Gastrocnemius medialis (tissue), 4 donors: ENCODE data around the gene HSPE1. TPM values are rescaled to one million over a fixed set of nuclear protein-coding genes. Genes with fewer than 3 reads are reported as not detected.

Experiments used
- ATAC-seq, 2 donors: fragments of 150-250 bp; one replicate each; pipeline ENCODE4 v1.9.1; 2016
- DNase-seq, 2 donors: peaks; one replicate each; pipeline ENCODE4 v3.0.0-alpha.2; 2019
- H3K27ac ChIP-seq, 4 donors: fragments of 200-600 bp; sonication (generic); 1 replicate in 1 of 4; 2 replicates in 3 of 4; pipeline ENCODE4 v1.5.1; 2016 to 2018; ENCODE audit warnings: mild to moderate bottlenecking in 2 of 4, moderate library complexity in 1 of 4
- H3K27me3 ChIP-seq, 3 donors: fragments of 200-600 bp; sonication (generic) in 2 of 3; 1 replicate in 1 of 3; 2 replicates in 2 of 3; pipeline versions ENCODE4 v1.5.1 to v1.6.0; 2016 to 2019; ENCODE audit warnings: mild to moderate bottlenecking in 1 of 3, moderate library complexity in 1 of 3
- H3K36me3 ChIP-seq, 2 donors: fragments of 200-600 bp; sonication (generic) in 1 of 2; one replicate each; pipeline ENCODE4 v1.5.1; 2017 to 2018
- H3K4me1 ChIP-seq, 2 donors: fragments of 200-600 bp; sonication (generic) in 1 of 2; one replicate each; pipeline ENCODE4 v1.5.1; 2016 to 2017; ENCODE audit warnings: mild to moderate bottlenecking in 2 of 2
- H3K4me3 ChIP-seq, 4 donors: fragments of 200-600 bp; sonication (generic) in 3 of 4; 1 replicate in 1 of 4; 2 replicates in 3 of 4; pipeline ENCODE4 v1.5.1; 2016 to 2019; ENCODE audit warnings: mild to moderate bottlenecking in 2 of 4
- H3K9me3 ChIP-seq, 3 donors: fragments of 200-600 bp; sonication (generic) in 2 of 3; 1 replicate in 1 of 3; 2 replicates in 2 of 3; pipeline ENCODE4 v1.5.1; 2016 to 2019
- CTCF ChIP-seq, 5 experiments: fragments of 450-650 bp in 3 of 5; fragments of 200-600 bp in 2 of 5; sonication (generic) in 2 of 5; IDR thresholded peaks in 4 of 5; conservative IDR thresholded peaks in 1 of 5; 1 replicate in 4 of 5; 2 replicates in 1 of 5; pipeline ENCODE4 v1.5.1; 2016 to 2019; ENCODE audit warnings: antibody characterized with exemption in 5 of 5, mild to moderate bottlenecking in 3 of 5, moderate library complexity in 3 of 5
- POLR2A ChIP-seq, 2 donors: fragments of 450-650 bp; IDR thresholded peaks; one replicate each; pipeline ENCODE4 v1.6.1; 2017; ENCODE audit warnings: antibody characterized with exemption in 2 of 2, mild to moderate bottlenecking in 2 of 2, moderate library complexity in 2 of 2
- in situ Hi-C, 4 donors: fragments of 200-750 bp; cut with MboI; loops; one replicate each; pipeline versions ENCODE4 v1.15.0 to v1.8.0; 2017; ENCODE audit warnings: low sequenced_read_pairs in 4 of 4
- intact Hi-C: fragments of 100-400 bp; cut with DNase I; formaldehyde crosslinking; loops from one replicate; pipeline ENCODE4 v1.15.1; 2023; ENCODE audit warnings: low total_unique reads
- total RNA-seq, 4 donors: library from RNA; depleted of rRNA; stranded (reverse); fragments of >200 nt; gene quantifications; one replicate each; pipeline versions ENCODE4 v1.1.0 to v1.2.3, GENCODE V29; 2016

Gene HSPE1
- total RNA-seq, 4 donors from 2014 or later: 43.2 to 122 (median 88.0) TPM

- no peaks in the 10 kb centered on the region for H3K27me3 ChIP-seq
- peaks cover 16 to 22% of the 10 kb centered on the region in 2 donors for H3K4me1 ChIP-seq
- peak overlapping the region in 2 of 4 donors; percentile 15 to 49 for H3K27ac ChIP-seq
- in situ Hi-C loops: loop anchor here in 1 of 4 donors (10.0 kb wide), 1 partner anchor 50 kb away; the partner anchor contains the start of gene COQ10B
- no peaks in the 10 kb centered on the region for H3K9me3 ChIP-seq
- H3K36me3 ChIP-seq: peaks cover 0 to 27% of the 10 kb centered on the region in 2 donors
- ATAC-seq (no peak), DNase-seq (no peak)
- H3K4me3 ChIP-seq: no peak overlapping the region
- intact Hi-C loops: no loop called here
- no peak for TF ChIP-seq CTCF (IDR thresholded peaks at IDR 0.05 in 4 of 5, conservative IDR thresholded peaks at IDR 0.05 in 1 of 5)
- TF ChIP-seq POLR2A (IDR thresholded peaks at IDR 0.05): no peak
Observed at GRCh38 chr2:197504512-197504911, 4.3 kb downstream of the HSPE1 start.

GRCh38 chr2:197506658-197507057, 6.5 kb downstream of the HSPE1 start:
- no peak for TF ChIP-seq POLR2A (IDR thresholded peaks at IDR 0.05)
- no peak for TF ChIP-seq CTCF (IDR thresholded peaks at IDR 0.05 in 4 of 5, conservative IDR thresholded peaks at IDR 0.05 in 1 of 5)
- no peak overlapping the region for H3K27ac ChIP-seq
- peaks cover 8 to 15% of the 10 kb centered on the region in 2 donors for H3K4me1 ChIP-seq
- in situ Hi-C loops: loop anchor here in 1 of 4 donors (10.0 kb wide), 1 partner anchor 52 kb away; the partner anchor contains the start of gene COQ10B
- H3K27me3 ChIP-seq: no peaks in the 10 kb centered on the region
- no peak for DNase-seq
- H3K9me3 ChIP-seq: no peaks in the 10 kb centered on the region
- no peak for ATAC-seq
- no peak overlapping the region for H3K4me3 ChIP-seq
- peaks cover 0 to 26% of the 10 kb centered on the region in 2 donors for H3K36me3 ChIP-seq
- intact Hi-C loops: no loop called here

GRCh38 chr2:197513915-197514314, 13.7 kb downstream of the HSPE1 start:
- no peaks in the 10 kb centered on the region for H3K27me3 ChIP-seq
- in situ Hi-C loops (loop anchor here in 1 of 4 donors (10.0 kb wide), 2 partner anchors 79 to 191 kb away; partner anchors contain the start of genes MARS2 and SF3B1), intact Hi-C loops (loop anchor here (2.0 kb wide), 1 partner anchor 79 kb away; the partner anchor contains the start of gene SF3B1)
- TF ChIP-seq CTCF (IDR thresholded peaks at IDR 0.05 in 4 of 5, conservative IDR thresholded peaks at IDR 0.05 in 1 of 5) (no peak), POLR2A (IDR thresholded peaks at IDR 0.05) (no peak)
- peak overlapping the region; percentile 93 to 100 (median 95) for H3K27ac ChIP-seq
- no peak for ATAC-seq
- H3K4me1 ChIP-seq: peaks cover 19 to 26% of the 10 kb centered on the region in 2 donors
- H3K4me3 ChIP-seq: no peak overlapping the region
- H3K9me3 ChIP-seq: no peaks in the 10 kb centered on the region
- no peak for DNase-seq
- H3K36me3 ChIP-seq: no peaks in the 10 kb centered on the region

- peak overlapping the region; percentile 70 to 100 (median 86) for H3K4me3 ChIP-seq
- H3K9me3 ChIP-seq: no peaks in the 10 kb centered on the region
- no peak for DNase-seq
- no peaks in the 10 kb centered on the region for H3K27me3 ChIP-seq
- no peak for ATAC-seq
- peaks cover 19 to 26% of the 10 kb centered on the region in 2 donors for H3K4me1 ChIP-seq
- in situ Hi-C loops: loop anchor here in 1 of 4 donors (10.0 kb wide), 2 partner anchors 80 to 190 kb away; partner anchors contain the start of genes MARS2 and SF3B1
- no peaks in the 10 kb centered on the region for H3K36me3 ChIP-seq
- no peak for TF ChIP-seq CTCF (IDR thresholded peaks at IDR 0.05 in 4 of 5, conservative IDR thresholded peaks at IDR 0.05 in 1 of 5)
- intact Hi-C loops: loop anchor here (1.0 to 2.0 kb wide), 2 partner anchors 14 to 80 kb away; partner anchors contain the start of genes HSPE1 and SF3B1
- peak overlapping the region; percentile 93 to 100 (median 95) for H3K27ac ChIP-seq
Observed at GRCh38 chr2:197514754-197515153, 14.6 kb downstream of the HSPE1 start.
